Natural killer cell (primary cell): ENCODE data around the gene XCL1. TPM values are rescaled to one million over a fixed set of nuclear protein-coding genes. Genes with fewer than 3 reads are reported as not detected.

Experiments
- ATAC-seq, 3 donors: fragments of 150-1000 bp in 2 of 3; fragments of 200-7000 bp in 1 of 3; cut with Tn5 transposase; 1 replicate in 1 of 3; 2 replicates in 2 of 3; pipeline ENCODE4 v1.10.0; 2021; ENCODE audit warnings: mild to moderate bottlenecking in 2 of 3, moderate library complexity in 2 of 3
- DNase-seq, 2 donors: peaks; one replicate each; pipeline versions ENCODE4 v3.0.0 to v3.0.0-alpha.2; 2013 to 2021; ENCODE audit warnings: mixed read lengths in 1 of 2
- H3K27ac ChIP-seq: one replicate; pipeline ENCODE4 v1.5.1; 2013; ENCODE audit warnings: mild to moderate bottlenecking, low read length
- H3K27me3 ChIP-seq: one replicate; pipeline ENCODE4 v1.6.1; 2013; ENCODE audit warnings: low read length; ENCODE audit not compliant: control insufficient read depth, insufficient read depth
- H3K36me3 ChIP-seq: one replicate; pipeline ENCODE4 v1.6.1; 2013; ENCODE audit warnings: low read length; ENCODE audit not compliant: control insufficient read depth, insufficient read depth
- H3K4me1 ChIP-seq: one replicate; pipeline ENCODE4 v1.6.1; 2013; ENCODE audit warnings: low read length; ENCODE audit not compliant: control insufficient read depth, insufficient read depth
- H3K4me3 ChIP-seq: one replicate; pipeline ENCODE4 v1.5.1; 2013; ENCODE audit warnings: low read length
- H3K9me3 ChIP-seq: one replicate; pipeline ENCODE4 v1.6.1; 2013; ENCODE audit warnings: low read length; ENCODE audit not compliant: control insufficient read depth, insufficient read depth
- H3K27ac Mint-ChIP-seq, 2 donors: one replicate each; pipeline ENCODE4 v1.8.0; 2022; ENCODE audit warnings: mild to moderate bottlenecking in 2 of 2, mixed read lengths in 2 of 2, moderate library complexity in 1 of 2
- H3K27me3 Mint-ChIP-seq, 2 donors: one replicate each; pipeline ENCODE4 v1.8.0; 2022; ENCODE audit warnings: low read depth in 2 of 2, mixed read lengths in 2 of 2
- H3K36me3 Mint-ChIP-seq: one replicate; pipeline ENCODE4 v1.8.0; 2022; ENCODE audit warnings: mixed read lengths
- H3K4me1 Mint-ChIP-seq, 2 donors: one replicate each; pipeline ENCODE4 v1.8.0; 2022; ENCODE audit warnings: mixed read lengths in 2 of 2
- H3K4me3 Mint-ChIP-seq: one replicate; pipeline ENCODE4 v1.8.0; 2022; ENCODE audit warnings: mild to moderate bottlenecking, moderate library complexity, mixed read lengths
- H3K9me3 Mint-ChIP-seq, 2 donors: one replicate each; pipeline ENCODE4 v1.8.0; 2022; ENCODE audit warnings: mixed read lengths in 2 of 2
- WGBS: methylation state at CpG from one replicate; pipeline ENCODE4 v1.1.7; 2013; ENCODE audit warnings: missing lambda C conversion rate; ENCODE audit not compliant: insufficient coverage; 5-methylcytosine and 5-hydroxymethylcytosine counted together
- intact Hi-C: fragments of 100-400 bp; cut with micrococcal nuclease; formaldehyde crosslinking; loops from one replicate; pipeline ENCODE4 v1.14.2; 2022
- total RNA-seq, 4 donors: library from RNA; stranded (reverse); fragments of 120-200 nt in 1 of 4; gene quantifications; one replicate each; pipeline versions ENCODE4 v1.2.3 to v1.2.4, GENCODE V29; 2013 to 2022
- TF ChIP-seq, protein P1 (sequence below): fragments of 200-600 bp; IDR thresholded peaks from one replicate; pipeline ENCODE4 v1.8.0; 2022; ENCODE audit warnings: antibody characterized with exemption

Gene XCL1
- total RNA-seq, 3 donors from 2014 or later (not counting 1 experiment from before 2014, with no cell fraction given), result 11.4 to 23.8 (median 16.1) TPM

DNA sequence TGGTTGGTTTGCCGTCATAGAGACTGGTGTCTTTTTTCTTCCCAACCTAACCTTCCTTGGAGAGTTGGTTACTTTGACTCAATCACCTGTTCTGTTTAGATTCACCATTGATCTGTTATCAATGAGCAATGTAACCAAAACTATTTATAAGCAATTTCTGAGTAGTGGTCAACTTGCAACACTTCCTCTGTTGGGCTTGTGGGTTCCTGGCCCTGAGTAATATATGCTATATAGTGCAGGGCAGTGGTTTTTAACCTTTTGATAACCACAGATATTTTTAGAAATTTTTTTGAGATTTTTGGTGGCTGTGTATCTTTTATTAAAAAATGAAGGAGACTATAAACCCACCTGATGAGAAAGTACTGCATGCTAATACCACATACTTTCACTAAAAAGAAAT is 9.4 kb upstream of the XCL1 start:
- Mint-ChIP-seq H3K27ac (no peak overlapping the region), H3K27me3 (peaks cover 0 to 5% of the 10 kb centered on the region in 2 donors), H3K4me3 (no peak overlapping the region), H3K36me3 (no peaks in the 10 kb centered on the region), H3K4me1 (peaks cover 0 to 2% of the 10 kb centered on the region in 2 donors), H3K9me3 (no peaks in the 10 kb centered on the region)
- DNase-seq (no peak), ATAC-seq (no peak)
- H3K36me3 ChIP-seq, result no peaks in the 10 kb centered on the region
- WGBS, result 57% methylated on average over 1 of the region's 1 CpG
- no peak overlapping the region for H3K27ac ChIP-seq
- intact Hi-C loops, result loop anchor here (5.0 kb wide), 1 partner anchor 35 kb away; no protein-coding TSS in a partner anchor
- H3K4me3 ChIP-seq, result no peak overlapping the region
- TF ChIP-seq, protein P1, sequence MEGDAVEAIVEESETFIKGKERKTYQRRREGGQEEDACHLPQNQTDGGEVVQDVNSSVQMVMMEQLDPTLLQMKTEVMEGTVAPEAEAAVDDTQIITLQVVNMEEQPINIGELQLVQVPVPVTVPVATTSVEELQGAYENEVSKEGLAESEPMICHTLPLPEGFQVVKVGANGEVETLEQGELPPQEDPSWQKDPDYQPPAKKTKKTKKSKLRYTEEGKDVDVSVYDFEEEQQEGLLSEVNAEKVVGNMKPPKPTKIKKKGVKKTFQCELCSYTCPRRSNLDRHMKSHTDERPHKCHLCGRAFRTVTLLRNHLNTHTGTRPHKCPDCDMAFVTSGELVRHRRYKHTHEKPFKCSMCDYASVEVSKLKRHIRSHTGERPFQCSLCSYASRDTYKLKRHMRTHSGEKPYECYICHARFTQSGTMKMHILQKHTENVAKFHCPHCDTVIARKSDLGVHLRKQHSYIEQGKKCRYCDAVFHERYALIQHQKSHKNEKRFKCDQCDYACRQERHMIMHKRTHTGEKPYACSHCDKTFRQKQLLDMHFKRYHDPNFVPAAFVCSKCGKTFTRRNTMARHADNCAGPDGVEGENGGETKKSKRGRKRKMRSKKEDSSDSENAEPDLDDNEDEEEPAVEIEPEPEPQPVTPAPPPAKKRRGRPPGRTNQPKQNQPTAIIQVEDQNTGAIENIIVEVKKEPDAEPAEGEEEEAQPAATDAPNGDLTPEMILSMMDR, result no peak
- H3K27me3 ChIP-seq, result no peaks in the 10 kb centered on the region
- no peaks in the 10 kb centered on the region for H3K4me1 ChIP-seq
- no peaks in the 10 kb centered on the region for H3K9me3 ChIP-seq

DNA sequence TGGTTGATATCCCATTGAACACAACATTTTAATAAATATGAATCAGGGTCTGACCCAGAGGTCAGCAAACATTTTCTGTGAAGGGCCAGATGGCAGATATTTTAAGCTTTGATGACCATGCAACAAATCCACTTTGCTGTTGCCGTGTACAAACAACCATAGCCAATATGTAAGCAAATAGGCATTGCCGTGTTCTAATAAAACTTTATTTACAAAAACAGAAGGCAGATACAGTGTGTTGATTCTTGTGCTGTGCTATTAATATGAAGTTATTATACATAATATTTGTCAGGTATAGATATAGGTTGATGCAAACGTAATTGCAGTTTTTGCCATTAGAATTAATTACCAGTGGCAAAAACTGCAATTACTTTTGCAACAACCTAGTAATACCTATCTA is 8.8 kb upstream of the XCL1 start:
- TF ChIP-seq, protein P1, result no peak
- H3K4me1 ChIP-seq, result no peaks in the 10 kb centered on the region
- peaks cover 0 to 8% of the 10 kb centered on the region in 2 donors for H3K27me3 Mint-ChIP-seq
- H3K9me3 Mint-ChIP-seq, result no peaks in the 10 kb centered on the region
- H3K27me3 ChIP-seq, result no peaks in the 10 kb centered on the region
- ATAC-seq, result no peak
- no peaks in the 10 kb centered on the region for H3K36me3 Mint-ChIP-seq
- intact Hi-C loops, result loop anchor here (5.0 kb wide), 1 partner anchor 35 kb away; no protein-coding TSS in a partner anchor
- DNase-seq, result no peak
- peaks cover 0 to 6% of the 10 kb centered on the region in 2 donors for H3K4me1 Mint-ChIP-seq
- H3K36me3 ChIP-seq, result no peaks in the 10 kb centered on the region
- H3K4me3 ChIP-seq, result no peak overlapping the region
- WGBS, result 100% methylated on average over 1 of the region's 3 CpGs
- no peaks in the 10 kb centered on the region for H3K9me3 ChIP-seq
- no peak overlapping the region for H3K4me3 Mint-ChIP-seq
- H3K27ac Mint-ChIP-seq, result no peak overlapping the region
- no peak overlapping the region for H3K27ac ChIP-seq

- no peaks in the 10 kb centered on the region for H3K9me3 ChIP-seq
- H3K27ac ChIP-seq, result no peak overlapping the region
- H3K27me3 Mint-ChIP-seq, result peaks cover 0 to 7% of the 10 kb centered on the region in 2 donors
- H3K9me3 Mint-ChIP-seq, result no peaks in the 10 kb centered on the region
- intact Hi-C loops, result loop anchor here (5.0 kb wide), 1 partner anchor 36 kb away; no protein-coding TSS in a partner anchor
- 100% methylated on average over 1 of the region's 1 CpG for WGBS
- DNase-seq (no peak), ATAC-seq (no peak)
- H3K4me3 ChIP-seq, result no peak overlapping the region
- no peak overlapping the region for H3K4me3 Mint-ChIP-seq
- no peaks in the 10 kb centered on the region for H3K36me3 Mint-ChIP-seq
- peaks cover 0 to 6% of the 10 kb centered on the region in 2 donors for H3K4me1 Mint-ChIP-seq
- H3K27ac Mint-ChIP-seq, result no peak overlapping the region
- no peaks in the 10 kb centered on the region for H3K27me3 ChIP-seq
- H3K4me1 ChIP-seq, result no peaks in the 10 kb centered on the region
- no peaks in the 10 kb centered on the region for H3K36me3 ChIP-seq
- TF ChIP-seq, protein P1, result no peak
These were observed 8.1 kb upstream of the XCL1 start for GRCh38 chr1:168568346-168568745.

- Histone ChIP-seq H3K27ac (no peak overlapping the region), H3K36me3 (no peaks in the 10 kb centered on the region), H3K4me1 (no peaks in the 10 kb centered on the region), H3K4me3 (no peak overlapping the region), H3K27me3 (no peaks in the 10 kb centered on the region), H3K9me3 (no peaks in the 10 kb centered on the region)
- no peaks in the 10 kb centered on the region for H3K9me3 Mint-ChIP-seq
- intact Hi-C loops, result loop anchor here (10.0 kb wide), 1 partner anchor 226 kb away; no protein-coding TSS in a partner anchor
- H3K27me3 Mint-ChIP-seq, result peaks cover 0 to 7% of the 10 kb centered on the region in 2 donors
- no peak overlapping the region for H3K4me3 Mint-ChIP-seq
- TF ChIP-seq, protein P1, result no peak
- no peak overlapping the region for H3K27ac Mint-ChIP-seq
- no peaks in the 10 kb centered on the region for H3K36me3 Mint-ChIP-seq
- 100% methylated on average over 3 of the region's 3 CpGs for WGBS
- no peak for DNase-seq
- ATAC-seq, result no peak
- peaks cover 13 to 19% of the 10 kb centered on the region in 2 donors for H3K4me1 Mint-ChIP-seq
These were observed 5.8 kb upstream of the XCL1 start for GRCh38 chr1:168570652-168571051.
